Naive thymus-derived CD4-positive, alpha-beta T cell (primary cell): ENCODE measurements around the gene GDPD4. TPM values are rescaled to one million over a fixed set of nuclear protein-coding genes. Genes with fewer than 3 reads are reported as not detected.

Experiments used
- ATAC-seq: fragments of 150-1000 bp; cut with Tn5 transposase; 2 replicates; pipeline ENCODE4 v1.10.0; 2021; ENCODE audit warnings: mild to moderate bottlenecking, moderate library complexity
- CTCF ChIA-PET: fragments of 350-600 bp; sonication (Branson Sonifier 250); formaldehyde crosslinking; loops from one replicate; lab custom pipeline; 2021; ENCODE audit warnings: antibody characterized with exemption; lab: Charles Lee
- POLR2A ChIA-PET: fragments of 350-600 bp; sonication (Branson Sonifier 250); formaldehyde crosslinking; loops from one replicate; lab custom pipeline; 2021; ENCODE audit warnings: antibody characterized with exemption, inconsistent platforms; lab: Charles Lee
- DNase-seq, 9 donors: peaks; one replicate each; pipeline versions ENCODE4 v3.0.0 to v3.0.0-alpha.2; 2020 to 2022; ENCODE audit warnings: mixed read lengths in 1 of 9
- H3K27ac ChIP-seq: one replicate; pipeline ENCODE4 v1.7.0; 2013; ENCODE audit warnings: mild to moderate bottlenecking, low read depth, low read length, moderate library complexity
- H3K27me3 ChIP-seq, 2 donors: one replicate each; pipeline ENCODE4 v1.7.0; 2013; ENCODE audit warnings: low read length in 2 of 2, mild to moderate bottlenecking in 2 of 2, moderate library complexity in 2 of 2; ENCODE audit not compliant: control insufficient read depth in 2 of 2, insufficient read depth in 2 of 2
- H3K36me3 ChIP-seq, 3 experiments: 1 replicate in 2 of 3; 2 replicates in 1 of 3; pipeline ENCODE4 v1.7.0; 2013; ENCODE audit warnings: low read length in 3 of 3, mild to moderate bottlenecking in 3 of 3, moderate library complexity in 1 of 3; ENCODE audit not compliant: insufficient read depth in 3 of 3, control insufficient read depth in 2 of 3
- H3K4me1 ChIP-seq, 2 donors: one replicate each; pipeline ENCODE4 v1.7.0; 2013; ENCODE audit warnings: low read length in 2 of 2, mild to moderate bottlenecking in 2 of 2, moderate library complexity in 1 of 2; ENCODE audit not compliant: control insufficient read depth in 2 of 2, insufficient read depth in 2 of 2
- H3K4me3 ChIP-seq: 2 replicates; pipeline ENCODE4 v1.7.0; 2013; ENCODE audit warnings: mild to moderate bottlenecking, low read length
- H3K9me3 ChIP-seq, 3 experiments: 1 replicate in 2 of 3; 2 replicates in 1 of 3; pipeline ENCODE4 v1.7.0; 2013; ENCODE audit warnings: low read length in 3 of 3; ENCODE audit not compliant: control insufficient read depth in 2 of 3
- H3K27ac Mint-ChIP-seq, 9 donors: one replicate each; pipeline ENCODE4 v1.8.0; 2020 to 2022; ENCODE audit warnings: mixed read lengths in 9 of 9, mild to moderate bottlenecking in 8 of 9, moderate library complexity in 5 of 9, inconsistent platforms in 2 of 9
- H3K27me3 Mint-ChIP-seq, 5 donors: one replicate each; pipeline ENCODE4 v1.8.0; 2021 to 2022; ENCODE audit warnings: mixed read lengths in 5 of 5, mild to moderate bottlenecking in 1 of 5
- H3K36me3 Mint-ChIP-seq, 5 donors: one replicate each; pipeline ENCODE4 v1.8.0; 2020 to 2022; ENCODE audit warnings: mixed read lengths in 5 of 5, mild to moderate bottlenecking in 3 of 5, inconsistent platforms in 1 of 5
- H3K4me1 Mint-ChIP-seq, 7 donors: one replicate each; pipeline ENCODE4 v1.8.0; 2020 to 2022; ENCODE audit warnings: mixed read lengths in 7 of 7, mild to moderate bottlenecking in 3 of 7, inconsistent platforms in 1 of 7
- H3K4me3 Mint-ChIP-seq, 10 donors: one replicate each; pipeline ENCODE4 v1.8.0; 2020 to 2022; ENCODE audit warnings: mild to moderate bottlenecking in 10 of 10, mixed read lengths in 10 of 10, moderate library complexity in 6 of 10, inconsistent platforms in 2 of 10
- H3K9me3 Mint-ChIP-seq, 11 donors: one replicate each; pipeline ENCODE4 v1.8.0; 2020 to 2022; ENCODE audit warnings: mixed read lengths in 11 of 11, mild to moderate bottlenecking in 4 of 11, inconsistent platforms in 1 of 11, moderate library complexity in 1 of 11
- intact Hi-C, 2 donors: fragments of 100-400 bp; cut with micrococcal nuclease; formaldehyde crosslinking; loops; one replicate each; pipeline ENCODE4 v1.15.1; 2023
- polyA plus RNA-seq, 2 donors: library from polyadenylated mRNA; unstranded; fragments of 300-500 nt; fragmentation: Illumina TruSeq; gene quantifications; one replicate each; pipeline ENCODE4 v1.2.3, GENCODE V29; 2021
- total RNA-seq, 6 experiments: library from RNA in 5 of 6; stranded (reverse) in 5 of 6; gene quantifications; 1 replicate in 5 of 6; 2 replicates in 1 of 6; pipeline ENCODE4 v1.2.3 and lab custom pipeline; 2021 to 2026

GDPD4 gene
- total and polyA plus RNA-seq, 7 experiments from 2014 or later: not detected

DNA sequence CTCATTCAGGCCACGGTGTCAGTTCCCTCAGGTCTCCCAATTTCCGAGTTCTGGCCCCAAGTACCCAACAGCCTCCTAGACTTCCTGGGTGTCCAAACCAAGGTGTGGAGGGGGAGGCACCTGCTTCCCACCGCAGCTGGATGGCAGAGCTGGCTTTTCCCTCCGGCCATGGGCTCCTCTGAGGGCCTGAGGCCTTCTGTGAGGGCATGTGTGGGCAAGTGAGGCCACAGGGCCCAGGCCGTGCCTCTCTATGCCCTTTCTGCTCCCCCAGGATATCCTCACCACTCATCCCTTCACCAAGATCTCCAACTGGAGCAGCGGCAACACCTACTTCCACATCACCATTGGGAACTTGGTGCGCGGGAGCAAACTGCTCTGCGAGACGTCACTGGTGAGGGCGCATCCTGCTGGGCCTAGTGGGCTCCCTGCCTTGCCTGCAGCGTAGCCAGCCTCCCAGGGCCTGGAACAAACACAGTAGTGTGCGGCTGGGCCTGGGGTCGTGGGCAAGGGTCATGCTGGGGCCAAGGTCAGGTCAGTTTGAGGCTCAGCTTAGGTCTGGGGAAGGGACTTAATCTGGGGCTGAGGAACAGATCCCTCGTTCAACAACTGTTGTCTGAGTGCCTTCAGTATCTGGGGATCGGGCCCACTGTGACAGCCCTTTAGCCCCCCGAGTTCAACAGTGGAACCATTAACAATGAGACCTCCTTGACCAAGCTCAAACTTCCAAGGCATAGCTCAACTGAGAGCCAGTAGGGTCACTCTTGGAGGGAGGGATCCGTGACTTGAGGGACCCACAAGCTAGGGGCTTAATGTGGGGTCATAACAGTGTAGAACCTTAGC lies 87.7 kb downstream of the GDPD4 start:
- Histone ChIP-seq H3K27me3 (no peaks in the 10 kb centered on the region), H3K4me3 (no peak overlapping the region), H3K4me1 (no peaks in the 10 kb centered on the region), H3K36me3 (no peaks in the 10 kb centered on the region), H3K27ac (no peak overlapping the region), H3K9me3 (no peaks in the 10 kb centered on the region)
- DNase-seq: no peak
- ChIA-PET POLR2A (no interaction called here), CTCF (no interaction called here)
- no peak for ATAC-seq
- Mint-ChIP-seq H3K4me1 (no peaks in the 10 kb centered on the region), H3K27ac (no peak overlapping the region), H3K9me3 (no peaks in the 10 kb centered on the region), H3K36me3 (no peaks in the 10 kb centered on the region), H3K27me3 (peaks cover 0 to 6% (median 0%) of the 10 kb centered on the region in 5 donors), H3K4me3 (no peak overlapping the region)
- intact Hi-C loops: no loop called here

DNA sequence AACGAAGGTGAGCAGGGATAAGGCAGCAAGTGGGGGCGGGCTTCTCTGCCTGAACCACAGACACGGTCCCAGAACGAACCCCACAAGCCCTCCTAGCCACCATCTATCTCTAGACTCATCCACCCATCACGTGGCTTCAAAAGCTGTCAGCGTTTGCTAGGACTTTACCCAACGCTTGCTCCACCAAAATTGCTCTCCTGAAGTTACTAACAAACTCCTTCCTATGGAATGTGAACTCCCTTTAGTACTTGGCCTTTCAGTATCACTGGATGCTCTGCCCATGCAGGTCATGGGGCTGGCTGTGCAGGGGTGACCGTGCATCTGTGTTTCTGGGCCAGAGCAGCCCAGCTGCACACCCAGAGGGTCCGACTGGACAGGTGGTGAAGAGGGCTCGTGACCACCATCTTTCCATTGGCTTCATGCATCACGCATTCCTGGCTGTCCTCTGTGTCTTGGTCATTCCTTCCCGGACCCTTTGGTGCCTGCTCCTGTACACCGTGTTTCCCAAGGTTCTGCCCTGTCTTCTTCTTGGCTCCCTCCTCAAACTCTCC lies 88.4 kb downstream of the GDPD4 start:
- H3K36me3 ChIP-seq: no peaks in the 10 kb centered on the region
- peaks cover 0 to 6% (median 0%) of the 10 kb centered on the region in 5 donors for H3K27me3 Mint-ChIP-seq
- H3K9me3 ChIP-seq: no peaks in the 10 kb centered on the region
- CTCF ChIA-PET: no interaction called here
- no peak overlapping the region for H3K4me3 Mint-ChIP-seq
- no peaks in the 10 kb centered on the region for H3K36me3 Mint-ChIP-seq
- intact Hi-C loops: no loop called here
- no peak overlapping the region for H3K27ac Mint-ChIP-seq
- H3K4me1 Mint-ChIP-seq: no peaks in the 10 kb centered on the region
- ATAC-seq (no peak), DNase-seq (no peak)
- H3K27ac ChIP-seq: no peak overlapping the region
- H3K9me3 Mint-ChIP-seq: no peaks in the 10 kb centered on the region
- POLR2A ChIA-PET: no interaction called here
- H3K27me3 ChIP-seq: no peaks in the 10 kb centered on the region
- H3K4me3 ChIP-seq: no peak overlapping the region
- H3K4me1 ChIP-seq: no peaks in the 10 kb centered on the region

DNA sequence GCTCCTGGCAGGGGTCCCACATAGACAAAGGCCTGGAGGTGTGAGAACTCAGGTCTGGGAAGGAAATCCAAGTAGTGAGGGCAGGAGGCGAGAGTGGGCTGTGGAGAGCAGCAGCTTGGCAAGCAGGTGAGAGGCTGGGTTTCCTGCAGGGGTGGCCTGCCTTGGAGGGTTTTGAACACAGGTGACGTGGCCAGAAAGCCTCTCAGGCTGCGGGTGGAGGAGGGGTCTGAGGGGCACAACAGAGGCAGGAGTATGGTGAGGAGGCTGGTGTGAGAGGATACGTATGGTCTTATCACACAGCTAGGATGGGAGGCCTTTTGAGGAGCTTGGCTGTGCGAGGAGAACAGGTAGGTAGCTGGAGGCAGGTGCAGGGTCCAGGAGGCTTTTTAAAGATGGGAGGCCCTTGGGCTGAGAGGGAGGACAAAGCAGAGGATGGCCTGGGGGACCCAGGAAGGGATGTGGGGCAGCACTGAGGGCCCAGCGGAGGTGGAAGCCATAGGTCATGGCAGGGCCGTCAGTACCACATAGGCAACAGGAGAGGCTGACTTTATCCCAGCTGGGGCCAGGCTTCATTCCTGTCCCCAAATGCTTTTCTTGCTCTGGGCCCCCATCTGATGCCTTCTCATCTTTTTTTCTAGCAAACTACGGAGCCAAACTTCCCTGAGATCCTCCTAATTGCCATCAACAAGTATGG lies 89.0 kb downstream of the GDPD4 start:
- H3K4me3 ChIP-seq: no peak overlapping the region
- Mint-ChIP-seq H3K4me3 (no peak overlapping the region), H3K27me3 (peaks cover 0 to 5% (median 0%) of the 10 kb centered on the region in 5 donors), H3K36me3 (no peaks in the 10 kb centered on the region), H3K9me3 (no peaks in the 10 kb centered on the region), H3K27ac (no peak overlapping the region), H3K4me1 (no peaks in the 10 kb centered on the region)
- H3K36me3 ChIP-seq: no peaks in the 10 kb centered on the region
- H3K4me1 ChIP-seq: no peaks in the 10 kb centered on the region
- no peak for DNase-seq
- no peak overlapping the region for H3K27ac ChIP-seq
- ATAC-seq: no peak
- no peaks in the 10 kb centered on the region for H3K9me3 ChIP-seq
- POLR2A ChIA-PET: no interaction called here
- intact Hi-C loops: no loop called here
- CTCF ChIA-PET: no interaction called here
- no peaks in the 10 kb centered on the region for H3K27me3 ChIP-seq

DNA sequence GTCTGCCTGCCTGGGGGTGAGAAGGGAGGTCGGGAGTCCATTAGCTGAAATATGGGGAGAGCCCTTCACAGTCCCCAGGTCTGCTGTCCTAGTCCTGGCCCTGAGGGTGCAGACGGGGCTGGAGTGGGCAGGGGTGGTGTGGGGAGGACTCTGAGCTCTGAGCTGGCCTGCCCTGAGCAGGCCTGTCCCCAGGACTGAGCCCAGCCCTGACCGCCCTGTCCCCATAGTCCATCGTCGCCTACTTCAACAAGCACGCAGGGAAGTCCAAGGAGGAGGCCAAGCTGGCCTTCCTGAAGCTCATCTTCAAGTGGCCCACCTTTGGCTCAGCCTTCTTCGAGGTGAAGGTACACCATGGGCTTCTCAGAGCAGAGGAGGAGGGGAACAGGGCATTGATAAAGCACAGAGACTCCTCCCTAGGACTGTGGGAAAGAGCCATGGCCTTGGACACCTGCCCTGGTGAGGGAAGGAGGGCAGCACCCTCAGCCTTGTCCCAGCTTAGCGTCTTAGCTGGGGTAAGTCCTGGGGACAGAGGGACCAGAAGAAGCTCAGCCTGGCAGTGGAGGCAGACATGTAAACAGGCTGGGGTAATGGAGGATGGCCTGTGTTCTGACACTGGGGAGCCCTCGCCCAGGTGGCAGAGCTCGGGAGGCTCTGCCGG lies 89.8 kb downstream of the GDPD4 start:
- peaks cover 0 to 5% (median 0%) of the 10 kb centered on the region in 5 donors for H3K27me3 Mint-ChIP-seq
- Histone ChIP-seq H3K4me1 (no peaks in the 10 kb centered on the region), H3K4me3 (no peak overlapping the region), H3K36me3 (no peaks in the 10 kb centered on the region), H3K27ac (no peak overlapping the region), H3K27me3 (no peaks in the 10 kb centered on the region), H3K9me3 (no peaks in the 10 kb centered on the region)
- intact Hi-C loops: no loop called here
- no peaks in the 10 kb centered on the region for H3K9me3 Mint-ChIP-seq
- POLR2A ChIA-PET: no interaction called here
- no peak overlapping the region for H3K4me3 Mint-ChIP-seq
- no peak for DNase-seq
- H3K27ac Mint-ChIP-seq: peak overlapping the region in 1 of 9 donors; percentile 25
- no peak for ATAC-seq
- H3K4me1 Mint-ChIP-seq: no peaks in the 10 kb centered on the region
- CTCF ChIA-PET: no interaction called here
- no peaks in the 10 kb centered on the region for H3K36me3 Mint-ChIP-seq

DNA sequence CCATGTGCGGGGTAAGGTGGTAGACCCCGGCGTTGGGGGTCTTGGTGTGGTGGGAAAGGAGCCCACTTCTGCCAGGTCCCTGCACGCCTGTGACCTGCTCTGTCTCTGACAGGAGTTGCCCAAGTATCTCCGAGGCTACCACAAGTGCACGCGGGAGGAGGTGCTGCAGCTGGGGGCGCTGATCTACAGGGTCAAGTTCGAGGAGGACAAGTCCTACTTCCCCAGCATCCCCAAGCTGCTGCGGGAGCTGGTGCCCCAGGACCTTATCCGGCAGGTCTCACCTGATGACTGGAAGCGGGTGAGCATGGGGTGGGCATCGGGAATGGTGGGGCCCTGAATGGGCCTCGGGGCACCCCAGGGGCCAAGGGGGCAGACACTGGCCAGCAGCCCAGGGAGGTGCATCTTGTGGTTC lies 90.4 kb downstream of the GDPD4 start:
- H3K9me3 ChIP-seq: no peaks in the 10 kb centered on the region
- no peak for ATAC-seq
- H3K4me3 Mint-ChIP-seq: no peak overlapping the region
- no peak overlapping the region for H3K27ac ChIP-seq
- no peaks in the 10 kb centered on the region for H3K4me1 ChIP-seq
- intact Hi-C loops: no loop called here
- CTCF ChIA-PET: no interaction called here
- H3K36me3 Mint-ChIP-seq: no peaks in the 10 kb centered on the region
- H3K27ac Mint-ChIP-seq: no peak overlapping the region
- H3K4me3 ChIP-seq: no peak overlapping the region
- H3K9me3 Mint-ChIP-seq: no peaks in the 10 kb centered on the region
- H3K36me3 ChIP-seq: no peaks in the 10 kb centered on the region
- no peaks in the 10 kb centered on the region for H3K4me1 Mint-ChIP-seq
- H3K27me3 Mint-ChIP-seq: peaks cover 0 to 5% (median 0%) of the 10 kb centered on the region in 5 donors
- POLR2A ChIA-PET: no interaction called here
- no peak for DNase-seq
- H3K27me3 ChIP-seq: no peaks in the 10 kb centered on the region

DNA sequence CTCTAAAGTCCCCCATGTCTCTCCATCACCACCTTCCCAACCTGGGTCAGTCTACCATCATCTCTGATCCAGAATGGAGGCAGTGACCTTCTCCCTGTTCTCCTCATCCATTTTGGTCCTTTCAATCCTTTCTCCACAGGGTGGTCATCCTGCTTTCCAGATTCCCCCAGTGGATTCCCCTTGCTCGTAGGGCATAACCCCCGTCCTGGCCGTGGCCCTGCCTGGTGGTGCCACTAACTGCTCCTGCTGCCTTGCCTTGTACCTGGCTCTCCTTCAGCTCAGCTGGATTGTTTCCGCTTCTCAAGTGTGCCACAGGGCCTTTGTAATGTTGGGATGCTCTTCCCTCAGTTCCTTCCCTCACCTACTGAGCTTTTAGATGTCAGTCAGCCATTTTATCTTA lies 91.8 kb downstream of the GDPD4 start:
- Mint-ChIP-seq H3K4me3 (no peak overlapping the region), H3K27me3 (no peaks in the 10 kb centered on the region), H3K36me3 (no peaks in the 10 kb centered on the region), H3K9me3 (no peaks in the 10 kb centered on the region), H3K4me1 (no peaks in the 10 kb centered on the region), H3K27ac (no peak overlapping the region)
- Histone ChIP-seq H3K9me3 (no peaks in the 10 kb centered on the region), H3K27ac (no peak overlapping the region), H3K4me3 (no peak overlapping the region), H3K36me3 (no peaks in the 10 kb centered on the region), H3K4me1 (no peaks in the 10 kb centered on the region), H3K27me3 (no peaks in the 10 kb centered on the region)
- intact Hi-C loops: no loop called here
- ATAC-seq (no peak), DNase-seq (no peak)
- CTCF ChIA-PET: no interaction called here
- POLR2A ChIA-PET: no interaction called here
